Activated T-helper 2 cell treated with anti-CD3 and anti-CD28 coated beads, Interferon-gamma antibody, Interleukin-2, Interleukin-4, amounts not matched to agents 10 μg/mL and 5 μg/mL and 100 μg/mL, durations not matched to agents 14 hours and 24 hours and 36 hours (primary cell): ENCODE measurements around the gene CREB3L2. TPM values are rescaled to one million over a fixed set of nuclear protein-coding genes. Genes with fewer than 3 reads are reported as not detected.

Experiments used
- DNase-seq: peaks from one replicate; pipeline ENCODE4 v3.0.0; 2021; ENCODE audit warnings: low spot score
- H3K27ac Mint-ChIP-seq: one replicate; pipeline ENCODE4 v1.8.0; 2021; ENCODE audit warnings: mixed read lengths
- H3K27me3 Mint-ChIP-seq: one replicate; pipeline ENCODE4 v1.8.0; 2021; ENCODE audit warnings: low read depth, mixed read lengths
- H3K36me3 Mint-ChIP-seq: one replicate; pipeline ENCODE4 v1.8.0; 2021; ENCODE audit warnings: low read depth, mixed read lengths
- H3K4me1 Mint-ChIP-seq: one replicate; pipeline ENCODE4 v1.8.0; 2021; ENCODE audit warnings: low read depth, mixed read lengths
- H3K4me3 Mint-ChIP-seq: one replicate; pipeline ENCODE4 v1.8.0; 2021; ENCODE audit warnings: low read depth, mild to moderate bottlenecking, moderate library complexity, mixed read lengths
- H3K9me3 Mint-ChIP-seq: one replicate; pipeline ENCODE4 v1.8.0; 2021; ENCODE audit warnings: mixed read lengths
- intact Hi-C: fragments of 100-400 bp; cut with micrococcal nuclease; formaldehyde crosslinking; loops from one replicate; pipeline ENCODE4 v1.15.1; 2023
- total RNA-seq: library from RNA; stranded (reverse); gene quantifications from 2 replicates; pipeline ENCODE4 v1.2.3, GENCODE V29; 2022

CREB3L2 gene
- total RNA-seq, 1 donor from 2014 or later: 58.6 TPM

DNA sequence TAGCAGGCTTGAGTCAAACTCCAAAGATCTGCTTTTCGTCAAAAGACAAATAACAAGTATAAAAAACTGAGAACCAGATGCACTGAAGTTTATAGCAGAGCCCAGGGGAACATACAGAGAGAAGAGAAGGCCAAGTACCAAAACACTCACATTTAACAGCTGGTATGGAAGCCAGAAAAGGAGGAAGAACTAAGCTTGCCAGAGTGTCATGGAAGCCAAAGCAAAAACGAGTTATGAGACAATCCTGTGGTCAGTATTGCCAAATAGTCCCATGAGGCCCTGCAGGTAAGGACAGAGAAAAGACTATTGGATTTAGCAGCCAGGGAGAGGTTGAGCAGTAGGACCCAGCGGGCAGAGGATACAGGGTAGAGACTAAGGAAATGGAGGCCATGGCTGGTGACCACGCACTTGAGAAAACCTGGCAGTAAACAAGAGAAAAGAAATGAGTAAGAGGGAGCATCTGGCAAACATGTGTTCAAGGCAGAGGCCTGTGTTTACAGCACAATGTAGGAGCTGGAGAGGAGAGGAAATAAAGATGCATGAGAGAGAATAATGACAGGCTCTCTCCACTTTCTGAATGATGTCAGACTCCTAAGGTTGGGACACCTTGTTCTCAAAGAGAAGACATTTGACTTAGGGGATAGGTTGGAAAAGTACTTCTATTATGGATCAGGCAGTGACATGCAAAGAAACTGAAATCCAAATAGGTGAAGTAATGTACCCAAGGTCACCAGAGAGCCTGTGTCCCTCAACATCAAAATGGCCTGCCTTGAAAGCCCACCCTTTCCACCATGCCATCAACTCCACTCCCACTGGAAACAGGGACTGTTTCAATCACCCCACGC lies 9.1 kb downstream of the CREB3L2 start:
- H3K36me3 Mint-ChIP-seq: peaks cover 37% of the 10 kb centered on the region
- H3K9me3 Mint-ChIP-seq: no peaks in the 10 kb centered on the region
- no peaks in the 10 kb centered on the region for H3K27me3 Mint-ChIP-seq
- H3K4me3 Mint-ChIP-seq: no peak overlapping the region
- no peak for DNase-seq
- intact Hi-C loops: loop anchor here (1.0 to 5.0 kb wide), 2 partner anchors 10 to 55 kb away; partner anchors contain the start of gene CREB3L2
- H3K4me1 Mint-ChIP-seq: peaks cover 34% of the 10 kb centered on the region
- H3K27ac Mint-ChIP-seq: peak overlapping the region; percentile 23

DNA sequence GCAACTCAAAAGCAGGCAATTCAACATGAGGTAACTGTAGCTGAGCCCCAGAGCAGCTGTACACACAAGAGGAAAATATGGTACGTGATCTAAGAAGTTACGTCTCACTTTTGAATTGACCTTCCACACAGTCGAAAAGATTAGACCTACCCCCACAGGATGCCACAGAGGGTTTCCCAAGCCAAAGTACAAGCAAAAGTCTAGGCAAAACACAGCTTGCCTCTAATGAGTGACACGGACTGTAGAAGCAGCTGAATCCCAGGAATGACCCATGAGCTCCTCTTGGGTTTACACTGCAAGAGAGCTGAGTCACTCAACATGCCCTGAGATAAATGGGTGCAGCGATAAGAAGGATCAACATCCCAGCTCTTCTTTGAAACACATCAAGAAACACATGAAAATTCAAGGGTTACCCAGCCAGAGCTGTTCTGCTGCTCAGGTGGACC lies 9.8 kb downstream of the CREB3L2 start:
- Mint-ChIP-seq H3K4me1 (peaks cover 36% of the 10 kb centered on the region), H3K9me3 (no peaks in the 10 kb centered on the region), H3K4me3 (no peak overlapping the region), H3K27me3 (no peaks in the 10 kb centered on the region), H3K27ac (peak overlapping the region; percentile 23), H3K36me3 (peaks cover 36% of the 10 kb centered on the region)
- DNase-seq: no peak
- intact Hi-C loops: loop anchor here (5.0 kb wide), 1 partner anchor 55 kb away; no protein-coding TSS in a partner anchor

DNA sequence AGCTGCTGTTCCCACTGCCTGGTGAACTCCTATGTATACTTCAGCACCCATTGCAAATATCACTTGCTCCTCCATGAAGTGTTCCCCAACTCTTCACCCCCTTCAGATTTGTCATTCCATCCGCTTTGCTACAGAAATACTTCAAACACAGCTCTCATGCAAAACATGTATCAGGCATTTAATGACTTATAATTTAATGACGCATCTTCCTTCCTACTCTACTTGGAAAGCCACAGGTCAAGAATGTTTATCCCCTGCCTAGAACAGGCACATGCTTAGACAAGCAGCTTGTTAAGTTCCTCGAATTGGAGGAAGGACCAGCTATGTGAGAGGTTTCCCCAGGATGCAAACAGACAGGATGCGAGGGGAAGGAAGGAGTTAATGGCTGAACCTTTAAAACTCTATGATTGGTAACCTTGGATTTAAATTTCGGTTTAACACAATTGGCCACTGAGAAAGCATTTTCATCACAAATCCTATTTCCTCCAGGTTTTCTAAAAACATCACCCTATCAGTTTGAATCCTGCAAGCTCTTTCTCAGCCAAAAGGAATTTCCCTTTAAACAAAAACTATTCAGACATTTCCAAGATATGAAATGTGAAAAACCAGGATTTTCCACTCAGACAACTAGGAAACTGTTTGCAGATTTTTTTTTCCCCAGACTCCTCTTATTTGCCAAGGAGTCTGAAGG lies 11.5 kb downstream of the CREB3L2 start:
- intact Hi-C loops: loop anchor here (5.0 kb wide), 1 partner anchor 53 kb away; no protein-coding TSS in a partner anchor
- Mint-ChIP-seq H3K4me1 (peaks cover 25% of the 10 kb centered on the region), H3K27ac (no peak overlapping the region), H3K9me3 (no peaks in the 10 kb centered on the region), H3K4me3 (no peak overlapping the region), H3K27me3 (no peaks in the 10 kb centered on the region), H3K36me3 (peaks cover 21% of the 10 kb centered on the region)
- DNase-seq: no peak

DNA sequence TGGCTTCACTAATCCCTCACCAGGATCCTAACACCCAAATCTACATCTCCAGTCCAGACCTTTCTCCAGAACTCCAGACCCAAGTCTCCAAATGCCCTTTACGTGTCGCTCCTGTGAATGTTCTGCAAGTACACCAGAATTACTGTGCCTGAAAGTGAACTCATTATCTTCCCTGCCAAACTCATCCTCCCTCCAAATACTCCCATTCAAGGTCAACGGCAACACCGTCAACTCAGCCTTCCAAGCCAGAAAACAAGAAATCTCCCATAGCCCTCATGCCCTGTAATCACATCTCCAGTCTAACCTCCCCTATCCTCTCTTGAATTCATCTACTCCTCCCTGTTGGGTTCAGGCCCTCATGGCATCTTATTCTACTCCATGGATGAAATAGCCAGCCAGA lies 12.3 kb downstream of the CREB3L2 start:
- no peak for DNase-seq
- peaks cover 25% of the 10 kb centered on the region for H3K4me1 Mint-ChIP-seq
- peaks cover 28% of the 10 kb centered on the region for H3K36me3 Mint-ChIP-seq
- H3K27me3 Mint-ChIP-seq: no peaks in the 10 kb centered on the region
- no peak overlapping the region for H3K4me3 Mint-ChIP-seq
- intact Hi-C loops: no loop called here
- no peak overlapping the region for H3K27ac Mint-ChIP-seq
- H3K9me3 Mint-ChIP-seq: no peaks in the 10 kb centered on the region

DNA sequence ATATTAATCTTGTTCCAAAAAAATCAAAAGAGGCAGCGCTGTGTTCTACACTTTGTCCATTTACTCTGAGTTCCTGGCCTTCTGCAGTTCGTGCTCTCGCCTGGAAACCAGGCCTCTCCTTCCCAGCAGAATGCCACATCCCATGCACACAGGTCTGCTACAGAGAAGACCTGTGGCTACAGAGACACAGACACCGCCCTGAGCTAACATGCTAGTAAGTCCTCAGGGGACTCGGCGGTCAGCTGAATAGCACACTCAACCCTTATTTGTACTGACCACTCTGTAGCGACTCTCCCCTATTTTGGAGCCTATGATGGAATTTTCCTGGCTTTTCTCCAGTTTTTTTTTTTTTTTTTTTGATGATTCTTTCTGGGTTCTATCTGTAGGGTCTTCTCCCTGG lies 12.8 kb downstream of the CREB3L2 start:
- H3K4me1 Mint-ChIP-seq: peaks cover 25% of the 10 kb centered on the region
- no peaks in the 10 kb centered on the region for H3K9me3 Mint-ChIP-seq
- H3K27ac Mint-ChIP-seq: no peak overlapping the region
- intact Hi-C loops: no loop called here
- no peaks in the 10 kb centered on the region for H3K27me3 Mint-ChIP-seq
- peaks cover 33% of the 10 kb centered on the region for H3K36me3 Mint-ChIP-seq
- H3K4me3 Mint-ChIP-seq: no peak overlapping the region
- no peak for DNase-seq

DNA sequence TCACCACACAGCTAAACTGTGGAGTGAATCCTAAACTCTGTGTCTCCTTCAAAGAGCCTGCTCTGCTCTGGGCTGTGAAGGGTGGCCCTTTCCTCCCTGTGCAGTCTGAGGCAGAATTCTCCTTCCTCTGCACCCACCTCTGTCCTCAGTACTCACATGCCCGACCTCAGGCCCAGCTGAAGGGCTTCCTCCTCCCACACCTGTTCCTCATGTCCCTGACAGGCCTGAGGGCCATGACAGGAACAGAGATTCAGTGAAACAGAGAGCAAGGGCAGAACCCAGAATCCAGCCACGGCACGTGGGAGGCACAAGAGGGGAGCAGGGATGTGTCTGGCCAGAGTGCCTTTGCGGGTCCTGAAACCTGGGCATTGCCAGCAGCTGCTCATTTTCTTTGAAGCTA lies 13.9 kb downstream of the CREB3L2 start:
- DNase-seq: no peak
- H3K27ac Mint-ChIP-seq: peak overlapping the region; percentile 44
- peaks cover 4% of the 10 kb centered on the region for H3K9me3 Mint-ChIP-seq
- H3K27me3 Mint-ChIP-seq: no peaks in the 10 kb centered on the region
- no peak overlapping the region for H3K4me3 Mint-ChIP-seq
- H3K36me3 Mint-ChIP-seq: peaks cover 36% of the 10 kb centered on the region
- H3K4me1 Mint-ChIP-seq: peaks cover 16% of the 10 kb centered on the region
- intact Hi-C loops: no loop called here

DNA sequence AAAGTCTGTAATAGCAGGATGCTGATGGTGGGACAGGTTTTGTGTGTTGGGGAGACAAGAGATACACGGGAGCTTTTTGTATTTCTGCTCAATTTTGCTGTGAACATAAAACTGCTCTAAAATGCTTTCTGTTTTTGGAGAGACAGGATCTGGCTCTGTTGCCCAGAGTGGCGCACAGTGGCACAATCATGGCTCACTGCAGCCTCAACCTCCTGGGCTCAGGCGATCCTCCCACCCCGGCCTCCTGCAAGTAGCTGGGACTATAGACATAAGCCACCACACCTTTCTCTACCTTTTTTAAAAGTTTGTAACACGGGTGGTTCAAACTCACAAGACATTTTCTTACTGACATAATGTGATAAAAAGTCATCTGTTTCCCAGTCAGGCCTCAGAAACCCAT lies 14.3 kb downstream of the CREB3L2 start:
- Mint-ChIP-seq H3K27me3 (no peaks in the 10 kb centered on the region), H3K36me3 (peaks cover 36% of the 10 kb centered on the region), H3K27ac (no peak overlapping the region), H3K4me3 (no peak overlapping the region), H3K9me3 (peaks cover 8% of the 10 kb centered on the region), H3K4me1 (peaks cover 12% of the 10 kb centered on the region)
- no peak for DNase-seq
- intact Hi-C loops: no loop called here

DNA sequence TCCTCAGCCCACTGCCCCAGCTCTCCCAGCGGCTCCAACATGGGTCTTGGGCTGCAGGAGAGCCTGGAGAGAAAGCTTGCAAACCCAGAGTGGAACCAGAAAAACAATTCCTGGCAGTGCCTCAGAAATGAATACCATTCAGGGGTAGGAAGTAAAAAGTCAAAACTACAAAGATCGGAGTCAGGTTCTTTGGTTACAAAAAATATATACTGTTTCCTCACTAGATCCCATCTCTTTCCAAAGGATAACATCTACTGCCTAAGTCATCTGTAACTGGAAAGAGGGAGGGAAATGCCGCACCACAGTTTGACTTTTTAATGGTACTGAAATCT lies 14.9 kb downstream of the CREB3L2 start:
- peaks cover 6% of the 10 kb centered on the region for H3K4me1 Mint-ChIP-seq
- no peak overlapping the region for H3K4me3 Mint-ChIP-seq
- no peaks in the 10 kb centered on the region for H3K27me3 Mint-ChIP-seq
- H3K9me3 Mint-ChIP-seq: peaks cover 12% of the 10 kb centered on the region
- peaks cover 34% of the 10 kb centered on the region for H3K36me3 Mint-ChIP-seq
- intact Hi-C loops: no loop called here
- no peak overlapping the region for H3K27ac Mint-ChIP-seq
- DNase-seq: no peak

DNA sequence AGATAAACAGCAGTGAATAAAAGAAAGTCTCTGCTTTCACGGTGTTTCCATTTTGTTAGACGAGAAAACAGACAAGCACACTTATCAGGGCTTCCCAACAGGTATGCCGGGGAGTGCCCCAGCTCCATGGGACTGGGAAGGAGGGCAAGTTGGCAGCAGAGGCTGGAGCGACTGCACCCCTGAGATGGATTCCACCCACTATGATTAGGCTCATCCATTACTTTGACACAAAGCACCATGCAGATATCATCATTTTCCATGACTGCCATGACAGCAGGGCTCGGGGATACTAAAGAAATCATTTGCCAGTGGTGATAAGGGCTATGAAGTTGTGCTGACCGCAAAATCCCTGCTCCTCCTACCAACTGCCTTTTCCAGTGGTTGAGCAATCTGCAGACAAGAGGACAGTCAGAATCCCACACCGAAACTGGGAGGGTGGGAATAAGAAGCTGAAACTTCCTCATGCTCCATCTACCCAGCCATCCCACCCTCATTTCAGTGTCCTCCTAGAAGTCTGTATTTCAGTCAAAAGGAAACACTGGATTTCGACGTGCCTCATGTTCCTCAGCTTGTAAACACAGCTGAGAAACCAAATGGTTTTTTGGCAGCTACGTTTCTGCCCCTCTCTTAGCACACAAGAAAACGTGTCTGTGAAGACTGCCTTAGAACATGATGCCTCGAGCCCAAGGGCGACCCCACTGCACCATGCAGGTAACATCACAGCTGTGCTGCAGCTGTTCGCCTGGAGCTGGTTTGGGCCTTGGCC lies 15.5 kb downstream of the CREB3L2 start:
- Mint-ChIP-seq H3K4me1 (peaks cover 5% of the 10 kb centered on the region), H3K27me3 (no peaks in the 10 kb centered on the region), H3K4me3 (no peak overlapping the region), H3K27ac (no peak overlapping the region), H3K36me3 (peaks cover 37% of the 10 kb centered on the region), H3K9me3 (peaks cover 12% of the 10 kb centered on the region)
- DNase-seq: no peak
- intact Hi-C loops: no loop called here

DNA sequence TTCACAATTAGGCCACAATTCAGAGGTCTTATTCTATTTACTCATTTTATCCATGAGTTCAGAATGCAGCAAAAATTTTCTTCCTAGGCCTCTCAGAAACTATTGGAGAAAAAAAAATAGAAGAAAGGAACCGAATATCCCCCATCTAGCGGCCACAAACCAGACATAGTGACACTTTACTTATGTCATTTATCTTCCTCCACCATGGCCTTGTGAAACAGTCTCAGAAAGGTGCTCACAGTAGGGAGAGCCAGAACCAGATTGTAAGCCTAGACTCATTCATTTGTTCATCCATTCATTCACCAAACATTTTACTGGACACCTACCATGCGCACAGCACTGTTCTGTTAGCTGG lies 16.0 kb downstream of the CREB3L2 start:
- Mint-ChIP-seq H3K4me3 (no peak overlapping the region), H3K36me3 (peaks cover 42% of the 10 kb centered on the region), H3K4me1 (peaks cover 7% of the 10 kb centered on the region), H3K27me3 (no peaks in the 10 kb centered on the region), H3K27ac (no peak overlapping the region), H3K9me3 (peaks cover 12% of the 10 kb centered on the region)
- intact Hi-C loops: no loop called here
- DNase-seq: no peak

DNA sequence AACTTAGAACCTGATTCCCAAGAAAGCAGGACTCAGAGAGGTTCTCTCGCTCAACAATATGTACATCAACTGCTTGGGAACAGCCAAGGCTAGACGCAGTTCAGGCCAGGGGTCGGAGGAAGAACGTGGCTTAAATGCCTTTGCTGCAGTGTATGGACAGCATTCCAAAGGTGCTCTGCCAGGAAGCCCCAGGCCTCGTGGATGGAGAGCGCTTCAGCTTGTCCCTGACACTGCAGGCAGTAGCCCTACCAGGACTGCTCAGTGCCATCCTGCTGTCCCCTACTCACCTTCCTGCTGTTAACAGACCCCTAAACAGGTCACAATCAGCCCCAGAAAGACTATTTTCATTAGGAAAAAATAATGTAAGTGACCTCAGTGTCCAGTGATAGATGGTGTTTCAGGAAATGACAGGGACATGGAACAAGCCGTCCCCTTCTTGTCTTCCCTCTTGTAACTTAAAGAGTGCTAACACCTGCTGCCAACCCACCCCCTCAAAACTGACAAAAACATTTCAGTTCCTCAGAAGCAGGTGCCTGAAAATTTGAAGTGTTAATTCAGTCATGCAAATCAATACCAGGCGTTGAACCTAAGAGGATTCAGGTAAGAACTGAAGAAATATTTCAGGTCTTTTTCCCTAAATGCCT lies 16.5 kb downstream of the CREB3L2 start:
- intact Hi-C loops: no loop called here
- no peaks in the 10 kb centered on the region for H3K27me3 Mint-ChIP-seq
- H3K36me3 Mint-ChIP-seq: peaks cover 46% of the 10 kb centered on the region
- H3K9me3 Mint-ChIP-seq: peaks cover 12% of the 10 kb centered on the region
- H3K4me3 Mint-ChIP-seq: no peak overlapping the region
- H3K4me1 Mint-ChIP-seq: peaks cover 7% of the 10 kb centered on the region
- no peak overlapping the region for H3K27ac Mint-ChIP-seq
- DNase-seq: no peak

DNA sequence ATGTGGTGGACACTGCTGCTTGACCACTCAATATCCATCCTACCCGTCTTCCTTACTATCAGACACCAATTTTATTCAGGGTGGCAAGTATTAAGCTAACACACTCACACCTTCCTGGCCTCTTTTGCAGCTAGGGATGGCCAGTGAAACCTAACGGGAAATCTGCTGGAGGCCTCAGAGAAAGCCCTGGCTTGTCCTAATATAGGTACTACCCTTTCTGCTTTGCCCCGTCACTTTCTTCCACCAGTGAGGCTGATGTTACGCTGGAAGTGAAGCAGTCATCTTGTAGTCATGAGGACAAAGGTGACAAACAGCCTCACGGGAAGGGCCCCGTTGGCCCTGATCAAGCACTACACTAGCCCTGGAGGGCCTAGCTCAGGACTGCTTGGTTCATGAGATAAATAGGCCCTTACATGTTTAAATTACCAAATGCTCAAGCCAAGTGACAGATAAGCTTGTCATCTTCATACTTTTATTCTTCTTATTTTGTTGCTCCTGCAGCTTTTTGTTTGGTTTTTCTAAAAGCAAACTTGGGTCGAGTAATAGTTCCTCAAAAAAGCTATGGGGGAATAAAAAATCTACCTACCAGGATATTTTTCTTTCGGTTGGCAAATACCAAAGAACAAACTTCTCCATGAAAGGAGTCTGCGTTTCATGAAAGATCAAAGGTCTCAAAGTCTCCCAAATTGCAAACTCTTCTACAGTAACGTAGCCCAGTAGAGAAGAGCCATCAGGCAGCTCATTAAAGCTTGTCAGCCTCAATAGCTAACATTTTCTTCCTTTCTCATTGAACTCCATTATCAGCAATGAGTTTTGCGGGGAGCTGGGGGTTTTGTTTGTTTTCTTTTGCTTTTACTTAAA lies 17.5 kb downstream of the CREB3L2 start:
- Mint-ChIP-seq H3K27me3 (no peaks in the 10 kb centered on the region), H3K4me3 (no peak overlapping the region), H3K4me1 (peaks cover 7% of the 10 kb centered on the region), H3K36me3 (peaks cover 50% of the 10 kb centered on the region), H3K27ac (no peak overlapping the region), H3K9me3 (peaks cover 12% of the 10 kb centered on the region)
- no peak for DNase-seq
- intact Hi-C loops: no loop called here
